PC-3 (cell line): ENCODE measurements around the gene TRAPPC8.

Source experiments
- CTCF ChIP-seq: fragments of 300-600 bp; sonication (generic); conservative IDR thresholded peaks from 2 replicates; pipeline ENCODE4 v1.5.1; 2017; ENCODE audit warnings: antibody characterized with exemption, low read depth, mild to moderate bottlenecking, low read length
- EZH2 ChIP-seq: fragments of 300-600 bp; sonication (generic); IDR thresholded peaks from one replicate; pipeline ENCODE4 v1.6.1; 2017; ENCODE audit warnings: antibody characterized with exemption, mild to moderate bottlenecking, low read length; ENCODE audit not compliant: unreplicated experiment
- EZH2phosphoT487 ChIP-seq: fragments of 300-600 bp; sonication (generic); IDR thresholded peaks from 2 replicates; pipeline ENCODE4 v1.6.1; 2018; ENCODE audit warnings: mild to moderate bottlenecking, antibody characterized with exemption, low read length, borderline replicate concordance

DNA sequence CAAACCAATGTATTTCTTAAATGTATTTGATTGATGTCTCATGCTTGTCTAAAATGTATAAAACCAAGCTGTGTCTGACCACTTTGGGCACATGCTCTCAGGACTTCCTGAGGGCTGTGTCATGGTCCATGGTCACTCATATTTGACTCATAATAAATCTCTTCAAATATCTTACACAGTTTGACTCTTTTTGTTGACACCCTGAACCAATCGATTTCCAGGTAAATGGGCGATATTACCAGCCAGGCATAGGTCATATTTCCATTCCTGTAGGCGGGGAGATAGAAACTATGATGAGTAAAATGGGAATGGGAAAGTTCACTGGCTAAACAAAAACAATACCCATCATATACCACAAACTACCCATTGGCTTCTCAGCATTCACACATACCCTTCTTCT lies 9.3 kb upstream of the TRAPPC8 start:
- no peak for TF ChIP-seq EZH2
- no peak for TF ChIP-seq CTCF
- no peak for TF ChIP-seq EZH2phosphoT487
